Measurements from ENCODE around the gene SRPK2.

- TF ChIP-seq CTCF (conservative IDR thresholded peaks at IDR 0.05; ENCODE audit: low read length) (no peak), EZH2phosphoT487 (IDR thresholded peaks at IDR 0.05; ENCODE audit: borderline replicate concordance) (no peak)
These were observed 118.6 kb downstream of the SRPK2 start for GRCh38 chr7:105270117-105270516.

Data from Loucy (cell line).